Measurements from ENCODE around the gene SLC25A38.
"Not testable (repeated sequence)": the region's sequence is repeated elsewhere in the genome, so short reads cannot be mapped to it uniquely, and the experiment has no call there.

SLC25A38 gene

DNA sequence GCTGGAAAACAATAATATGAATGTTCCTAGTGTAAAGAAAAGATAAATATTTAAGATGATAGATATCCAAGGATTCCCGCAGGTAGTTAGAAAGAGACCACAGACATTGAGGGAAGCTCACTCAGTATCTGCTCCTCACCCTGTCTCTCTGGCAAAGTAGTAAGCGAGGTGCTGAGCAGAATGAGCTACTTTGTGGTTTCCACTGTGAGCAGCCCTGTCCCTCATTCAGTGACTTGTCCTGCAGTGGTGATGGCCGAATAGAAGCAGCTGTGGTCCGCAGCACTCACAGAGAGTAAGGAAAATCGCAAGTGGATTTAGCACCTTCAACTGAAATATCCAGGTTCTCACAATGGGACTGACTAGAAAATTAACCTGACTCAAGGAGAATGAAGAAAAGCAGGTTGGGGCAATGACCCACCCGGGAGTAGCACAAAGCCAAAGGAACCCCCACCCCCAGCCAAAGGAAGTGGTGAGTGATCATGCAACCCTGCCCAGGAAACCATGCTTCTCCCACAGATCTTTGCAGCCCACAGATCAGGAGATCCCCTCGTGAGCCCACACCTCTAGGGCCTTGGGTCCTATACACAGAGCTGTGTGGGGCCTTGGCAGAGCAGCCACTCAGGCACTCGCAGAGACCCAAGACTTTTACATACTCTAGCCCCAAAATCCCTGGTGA lies 21.8 kb upstream of the SLC25A38 start:
- no peak for TF ChIP-seq CTCF (conservative IDR thresholded peaks at IDR 0.05)
- no peak overlapping the region for H3K27ac ChIP-seq

DNA sequence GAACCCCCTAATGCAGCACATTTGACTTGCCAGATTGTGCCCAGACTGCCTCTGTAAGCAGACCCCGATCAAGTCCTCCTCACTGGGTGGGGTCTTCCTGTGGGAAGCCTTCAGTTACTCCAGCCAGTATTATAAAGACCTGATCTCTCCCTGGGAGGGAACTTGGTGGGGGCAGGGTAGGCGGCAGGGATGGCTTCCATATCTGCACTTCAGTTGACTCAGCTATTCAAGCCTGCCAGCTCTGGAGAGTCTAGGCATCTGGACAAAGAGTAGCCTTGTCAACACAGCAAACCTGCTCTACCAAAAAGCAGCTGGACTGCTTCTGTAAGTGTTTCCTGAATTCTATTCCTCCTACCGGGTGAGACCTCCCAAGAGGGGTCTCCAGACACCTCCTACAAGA lies 21.0 kb upstream of the SLC25A38 start:
- H3K27ac ChIP-seq, result no peak overlapping the region
- TF ChIP-seq CTCF (conservative IDR thresholded peaks at IDR 0.05), result no peak

DNA sequence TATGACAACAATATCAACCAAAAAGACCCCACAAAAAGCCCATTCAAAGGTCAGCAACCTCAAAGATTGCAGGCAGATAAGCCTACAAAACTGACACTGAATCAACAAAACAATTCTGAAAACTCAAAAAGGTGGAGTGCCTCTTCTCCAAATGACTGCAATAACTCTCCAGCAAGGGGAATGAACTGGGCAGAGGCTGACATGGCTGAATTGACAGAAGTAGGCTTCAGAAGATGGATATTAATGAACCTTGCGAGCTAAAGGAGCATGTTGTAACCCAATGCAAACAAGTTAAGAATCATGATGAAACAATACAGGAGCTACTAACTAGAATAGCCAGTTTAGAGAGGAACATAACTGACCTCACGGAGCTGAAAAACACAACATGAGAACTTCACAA lies 20.4 kb upstream of the SLC25A38 start:
- H3K27ac ChIP-seq, result no peak overlapping the region
- no peak for TF ChIP-seq CTCF (conservative IDR thresholded peaks at IDR 0.05)

- H3K27ac ChIP-seq, result not testable (repeated sequence)
These were observed 12.7 kb upstream of the SLC25A38 start for GRCh38 chr3:39370450-39370849.

DNA sequence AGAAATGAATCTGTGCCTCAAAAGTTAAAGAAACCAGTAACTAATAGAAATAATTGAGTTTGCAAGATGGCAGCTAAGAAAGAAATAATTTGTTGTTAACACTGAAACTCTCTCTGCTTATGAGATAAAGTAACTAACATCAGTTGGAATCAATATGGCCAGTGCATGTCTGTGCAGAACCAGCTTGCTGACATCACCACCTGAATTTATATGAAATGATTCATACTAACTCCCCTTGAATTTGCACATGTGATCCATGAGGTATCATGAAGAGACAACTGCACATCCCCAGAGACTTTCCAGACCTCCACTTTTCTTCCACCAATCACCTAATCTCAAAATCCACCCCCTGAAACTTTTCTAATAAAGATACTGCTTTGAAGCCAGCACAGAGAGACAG lies 10.3 kb upstream of the SLC25A38 start:
- no peak overlapping the region for H3K27ac ChIP-seq
- TF ChIP-seq CTCF (conservative IDR thresholded peaks at IDR 0.05), result no peak

DNA sequence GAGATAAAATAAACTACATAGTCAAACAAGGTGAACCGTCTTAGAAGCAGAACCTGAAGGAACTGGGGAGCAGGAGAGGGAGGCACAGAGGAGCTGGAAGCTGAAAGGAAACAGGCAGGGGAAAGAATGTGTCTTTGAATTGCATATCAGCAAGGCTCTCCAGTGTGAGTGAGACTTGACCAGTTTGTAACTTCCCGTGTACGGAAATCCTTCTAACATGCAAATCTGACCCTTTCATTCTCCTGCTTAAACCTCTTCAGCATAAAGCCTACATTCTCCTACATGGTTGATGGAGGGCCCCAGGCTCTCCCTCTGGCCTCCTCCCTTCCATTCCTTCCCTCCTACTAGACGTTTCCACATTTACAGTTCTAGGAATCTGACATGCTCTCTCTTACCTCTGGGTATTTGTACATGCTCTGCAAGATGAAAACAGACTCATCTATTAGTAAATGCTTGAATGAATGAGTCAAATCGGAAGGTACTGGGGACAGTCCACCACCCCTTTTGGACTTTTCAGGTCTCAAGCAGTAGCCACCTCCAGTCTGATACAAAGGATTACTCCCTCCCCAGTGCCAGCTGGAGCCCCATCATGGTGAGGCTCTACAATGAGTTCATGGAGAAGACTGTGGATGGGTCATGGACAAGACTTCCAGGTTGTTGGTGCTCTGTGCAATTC lies 6.1 kb upstream of the SLC25A38 start:
- no peak overlapping the region for H3K27ac ChIP-seq
- no peak for TF ChIP-seq CTCF (conservative IDR thresholded peaks at IDR 0.05)

- TF ChIP-seq CTCF (conservative IDR thresholded peaks at IDR 0.05), result peak; percentile 98
These were observed 5.1 kb upstream of the SLC25A38 start for GRCh38 chr3:39378088-39378487.

More at GRCh38 chr3:39378088-39378487, 5.1 kb upstream of the SLC25A38 start:
- H3K27ac ChIP-seq, result no peak overlapping the region
